ENCODE results near the gene SARDH.

The SARDH gene

GRCh38 chr9:133692364-133692985 lies 45.7 kb downstream of the SARDH start:
- H3K79me2 ChIP-seq (ENCODE audit: control insufficient read depth, insufficient read depth, low read length, poor library complexity): no peaks in the 10 kb centered on the region
- no peak overlapping the region for H4K8ac ChIP-seq (ENCODE audit: low read depth, low read length)
- H3K23ac ChIP-seq (ENCODE audit: low read length): no peak overlapping the region
- H3K4me2 ChIP-seq (ENCODE audit: low read length): no peak overlapping the region
- H3K4me3 ChIP-seq (ENCODE audit: low read depth, low read length): no peak overlapping the region
- WGBS (ENCODE audit: extremely low coverage, insufficient coverage, insufficient read length): no CpG with 5 or more reads among the region's 25 CpGs
- H4K91ac ChIP-seq (ENCODE audit: low read depth, low read length): peak overlapping the region; percentile 17
- H3K36me3 ChIP-seq (ENCODE audit: control insufficient read depth in 1 of 2, insufficient read depth in 2 of 2, low read length in 2 of 2): no peaks in the 10 kb centered on the region
- H3K9ac ChIP-seq (ENCODE audit: low read length): no peak overlapping the region
- H3K4me1 ChIP-seq (ENCODE audit: control insufficient read depth in 1 of 2, insufficient read depth in 2 of 2, low read length in 2 of 2): peaks cover 33 to 39% of the 10 kb centered on the region in 2 experiments
- peak overlapping the region; percentile 65 for H3K18ac ChIP-seq (ENCODE audit: low read length)
- H2AK5ac ChIP-seq (ENCODE audit: low read length): peak overlapping the region; percentile 77
- no peak overlapping the region for H2BK5ac ChIP-seq (ENCODE audit: low read depth, low read length, poor library complexity)
- no peak for DNase-seq
- H2BK12ac ChIP-seq (ENCODE audit: low read length): peak overlapping the region; percentile 82
- no peak overlapping the region for H3K27ac ChIP-seq (ENCODE audit: low read depth, low read length)
- H3K14ac ChIP-seq (ENCODE audit: low read length): peak overlapping the region; percentile 36
- peaks cover 2% of the 10 kb centered on the region for H3K9me3 ChIP-seq (ENCODE audit: insufficient read depth, low read depth, low read length)
- H4K12ac ChIP-seq (ENCODE audit: low read depth, low read length): no peak overlapping the region
- peaks cover 29% of the 10 kb centered on the region for H3K79me1 ChIP-seq (ENCODE audit: low read length)
- no peaks in the 10 kb centered on the region for H3K27me3 ChIP-seq (ENCODE audit: insufficient read depth, low read length)
- H2BK120ac ChIP-seq (ENCODE audit: insufficient read depth, low read length, poor library complexity): peak overlapping the region; percentile 55
- peak overlapping the region; percentile 35 for H3K4ac ChIP-seq (ENCODE audit: low read depth, low read length)
- no peak overlapping the region for H2AFZ ChIP-seq (ENCODE audit: insufficient read depth, low read length, poor library complexity)

GRCh38 chr9:133691626-133692363 lies 46.4 kb downstream of the SARDH start:
- H3K4me2 ChIP-seq (ENCODE audit: low read length): no peak overlapping the region
- H3K14ac ChIP-seq (ENCODE audit: low read length): peak overlapping the region; percentile 36
- no peaks in the 10 kb centered on the region for H3K27me3 ChIP-seq (ENCODE audit: insufficient read depth, low read length)
- peak; percentile 72 to 74 for DNase-seq
- no peaks in the 10 kb centered on the region for H3K36me3 ChIP-seq (ENCODE audit: control insufficient read depth in 1 of 2, insufficient read depth in 2 of 2, low read length in 2 of 2)
- H2AFZ ChIP-seq (ENCODE audit: insufficient read depth, low read length, poor library complexity): no peak overlapping the region
- H3K79me2 ChIP-seq (ENCODE audit: control insufficient read depth, insufficient read depth, low read length, poor library complexity): no peaks in the 10 kb centered on the region
- no peak overlapping the region for H3K4me3 ChIP-seq (ENCODE audit: low read depth, low read length)
- peak overlapping the region; percentile 92 for H4K91ac ChIP-seq (ENCODE audit: low read depth, low read length)
- H3K9ac ChIP-seq (ENCODE audit: low read length): no peak overlapping the region
- peak overlapping the region; percentile 50 for H2BK120ac ChIP-seq (ENCODE audit: insufficient read depth, low read length, poor library complexity)
- WGBS (ENCODE audit: extremely low coverage, insufficient coverage, insufficient read length): no CpG with 5 or more reads among the region's 19 CpGs
- no peak overlapping the region for H2BK5ac ChIP-seq (ENCODE audit: low read depth, low read length, poor library complexity)
- no peak overlapping the region for H4K8ac ChIP-seq (ENCODE audit: low read depth, low read length)
- H3K27ac ChIP-seq (ENCODE audit: low read depth, low read length): peak overlapping the region; percentile 19
- peak overlapping the region; percentile 26 for H3K18ac ChIP-seq (ENCODE audit: low read length)
- peak overlapping the region; percentile 82 for H2BK12ac ChIP-seq (ENCODE audit: low read length)
- peaks cover 2% of the 10 kb centered on the region for H3K9me3 ChIP-seq (ENCODE audit: insufficient read depth, low read depth, low read length)
- H3K23ac ChIP-seq (ENCODE audit: low read length): no peak overlapping the region
- peak overlapping the region; percentile 20 for H3K4ac ChIP-seq (ENCODE audit: low read depth, low read length)
- peak overlapping the region; percentile 40 for H2AK5ac ChIP-seq (ENCODE audit: low read length)
- H3K4me1 ChIP-seq (ENCODE audit: control insufficient read depth in 1 of 2, insufficient read depth in 2 of 2, low read length in 2 of 2): peaks cover 33 to 39% of the 10 kb centered on the region in 2 experiments
- peaks cover 29% of the 10 kb centered on the region for H3K79me1 ChIP-seq (ENCODE audit: low read length)
- no peak overlapping the region for H4K12ac ChIP-seq (ENCODE audit: low read depth, low read length)

- Histone ChIP-seq H2BK12ac (ENCODE audit: low read length) (peak overlapping the region; percentile 37), H3K4me1 (ENCODE audit: control insufficient read depth in 1 of 2, insufficient read depth in 2 of 2, low read length in 2 of 2) (peaks cover 33 to 39% of the 10 kb centered on the region in 2 experiments), H3K79me2 (ENCODE audit: control insufficient read depth, insufficient read depth, low read length, poor library complexity) (no peaks in the 10 kb centered on the region), H2AK5ac (ENCODE audit: low read length) (peak overlapping the region; percentile 75), H3K27me3 (ENCODE audit: insufficient read depth, low read length) (no peaks in the 10 kb centered on the region), H2AFZ (ENCODE audit: insufficient read depth, low read length, poor library complexity) (no peak overlapping the region), H3K27ac (ENCODE audit: low read depth, low read length) (peak overlapping the region; percentile 19), H3K4me2 (ENCODE audit: low read length) (no peak overlapping the region), H3K79me1 (ENCODE audit: low read length) (peaks cover 32% of the 10 kb centered on the region), H3K4me3 (ENCODE audit: low read depth, low read length) (no peak overlapping the region), H3K14ac (ENCODE audit: low read length) (peak overlapping the region; percentile 79), H3K18ac (ENCODE audit: low read length) (peak overlapping the region; percentile 90), H3K9ac (ENCODE audit: low read length) (no peak overlapping the region), H3K36me3 (ENCODE audit: control insufficient read depth in 1 of 2, insufficient read depth in 2 of 2, low read length in 2 of 2) (no peaks in the 10 kb centered on the region), H3K23ac (ENCODE audit: low read length) (no peak overlapping the region), H4K12ac (ENCODE audit: low read depth, low read length) (peak overlapping the region; percentile 24), H4K91ac (ENCODE audit: low read depth, low read length) (peak overlapping the region; percentile 92), H3K9me3 (ENCODE audit: insufficient read depth, low read depth, low read length) (peaks cover 2% of the 10 kb centered on the region), H4K8ac (ENCODE audit: low read depth, low read length) (peak overlapping the region; percentile 54), H3K4ac (ENCODE audit: low read depth, low read length) (peak overlapping the region; percentile 49), H2BK120ac (ENCODE audit: insufficient read depth, low read length, poor library complexity) (peak overlapping the region; percentile 82), H2BK5ac (ENCODE audit: low read depth, low read length, poor library complexity) (peak overlapping the region; percentile 23)
- DNase-seq: no peak
- no CpG with 5 or more reads among the region's 4 CpGs for WGBS (ENCODE audit: extremely low coverage, insufficient coverage, insufficient read length)
These were observed 47.0 kb downstream of the SARDH start for GRCh38 chr9:133691191-133691590.

GRCh38 chr9:133690081-133690561 lies 48.0 kb downstream of the SARDH start:
- H3K79me2 ChIP-seq (ENCODE audit: control insufficient read depth, insufficient read depth, low read length, poor library complexity): no peaks in the 10 kb centered on the region
- peak overlapping the region; percentile 82 for H2BK120ac ChIP-seq (ENCODE audit: insufficient read depth, low read length, poor library complexity)
- peaks cover 2% of the 10 kb centered on the region for H3K9me3 ChIP-seq (ENCODE audit: insufficient read depth, low read depth, low read length)
- WGBS (ENCODE audit: extremely low coverage, insufficient coverage, insufficient read length): no CpG with 5 or more reads among the region's 11 CpGs
- H2AFZ ChIP-seq (ENCODE audit: insufficient read depth, low read length, poor library complexity): no peak overlapping the region
- no peak overlapping the region for H3K4ac ChIP-seq (ENCODE audit: low read depth, low read length)
- H3K36me3 ChIP-seq (ENCODE audit: control insufficient read depth in 1 of 2, insufficient read depth in 2 of 2, low read length in 2 of 2): no peaks in the 10 kb centered on the region
- H3K9ac ChIP-seq (ENCODE audit: low read length): no peak overlapping the region
- H2AK5ac ChIP-seq (ENCODE audit: low read length): peak overlapping the region; percentile 75
- DNase-seq: peak; percentile 77 to 80
- peaks cover 32% of the 10 kb centered on the region for H3K79me1 ChIP-seq (ENCODE audit: low read length)
- H2BK5ac ChIP-seq (ENCODE audit: low read depth, low read length, poor library complexity): peak overlapping the region; percentile 45
- no peak overlapping the region for H4K12ac ChIP-seq (ENCODE audit: low read depth, low read length)
- H3K14ac ChIP-seq (ENCODE audit: low read length): peak overlapping the region; percentile 79
- H4K91ac ChIP-seq (ENCODE audit: low read depth, low read length): peak overlapping the region; percentile 92
- H3K4me2 ChIP-seq (ENCODE audit: low read length): peak overlapping the region; percentile 50
- peak overlapping the region; percentile 56 for H3K27ac ChIP-seq (ENCODE audit: low read depth, low read length)
- peak overlapping the region; percentile 31 for H3K18ac ChIP-seq (ENCODE audit: low read length)
- H3K4me1 ChIP-seq (ENCODE audit: control insufficient read depth in 1 of 2, insufficient read depth in 2 of 2, low read length in 2 of 2): peaks cover 33 to 39% of the 10 kb centered on the region in 2 experiments
- H4K8ac ChIP-seq (ENCODE audit: low read depth, low read length): no peak overlapping the region
- H2BK12ac ChIP-seq (ENCODE audit: low read length): peak overlapping the region; percentile 37
- no peaks in the 10 kb centered on the region for H3K27me3 ChIP-seq (ENCODE audit: insufficient read depth, low read length)
- H3K23ac ChIP-seq (ENCODE audit: low read length): no peak overlapping the region
- H3K4me3 ChIP-seq (ENCODE audit: low read depth, low read length): no peak overlapping the region
